Hippocampal formation (tissue), 2 donors: ENCODE results near the gene ELOVL1.
A peak's percentile ranks its signal among the peaks of the same experiment; 100 is the strongest.
"Not testable (repeated sequence)": the region's sequence is repeated elsewhere in the genome, so short reads cannot be mapped to it uniquely, and the experiment has no call there.

Experiments used
- DNase-seq, 2 donors: peaks; one replicate each; lab custom pipeline; 2025; lab: John Stamatoyannopoulos, UW

ELOVL1 gene

DNA sequence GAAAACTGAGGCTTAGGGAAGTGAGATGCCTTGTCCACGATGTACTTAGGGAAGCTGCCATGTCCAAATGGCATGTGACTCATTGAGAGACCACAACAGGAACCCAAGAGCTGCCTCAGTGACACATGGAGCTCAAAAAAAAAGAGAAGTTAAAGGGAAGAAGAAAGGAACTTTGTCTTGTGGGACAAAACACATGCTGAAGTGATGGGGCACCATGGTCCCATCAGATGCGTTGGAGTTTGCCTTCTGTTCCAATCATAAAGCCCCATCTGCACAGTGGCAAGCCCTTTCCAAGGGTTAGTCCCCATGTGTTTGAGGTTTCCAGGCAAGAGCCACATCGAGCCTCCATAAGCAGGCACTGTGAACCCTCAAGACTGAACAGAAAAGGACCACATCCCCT is 13.8 kb upstream of the ELOVL1 start:
- peak in 1 of 2 donors; percentile 66 for DNase-seq

DNA sequence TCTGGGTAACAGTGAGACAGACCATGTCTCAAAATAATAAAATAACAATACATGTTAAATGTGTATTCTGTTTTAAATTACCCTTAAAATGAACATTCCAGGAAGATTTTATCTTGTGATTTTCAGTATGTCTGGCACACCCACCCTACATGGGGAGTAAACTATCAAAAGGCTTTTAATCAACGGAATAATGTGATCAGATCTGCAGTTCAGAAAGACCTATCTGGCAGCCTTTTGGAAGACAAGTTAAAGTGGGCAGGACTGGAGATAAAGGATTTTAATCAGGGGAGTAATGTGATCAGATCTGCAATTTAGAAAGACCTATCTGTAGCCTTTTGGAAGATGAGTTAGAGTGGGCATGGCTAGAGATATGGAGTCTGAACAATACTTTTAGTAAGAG is 11.7 kb upstream of the ELOVL1 start:
- no peak for DNase-seq

DNA sequence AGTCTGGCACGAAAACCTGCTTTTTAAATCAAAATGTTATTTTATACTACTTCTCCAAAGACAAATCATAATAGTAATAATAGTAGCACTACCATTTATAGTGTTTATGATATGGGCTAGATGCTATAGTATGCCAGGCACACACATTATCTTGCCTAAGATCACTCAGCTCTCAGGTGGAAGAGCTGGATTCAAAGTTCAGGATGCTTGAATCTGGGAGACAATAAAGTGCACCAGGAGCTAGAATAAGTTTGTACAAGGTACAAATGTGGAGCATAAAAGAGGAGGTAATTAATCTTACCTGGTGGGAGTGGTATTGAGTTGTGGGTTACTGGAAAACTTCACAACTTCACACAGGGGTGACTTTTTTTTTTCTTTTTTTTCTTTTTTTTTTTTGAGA is 10.0 kb upstream of the ELOVL1 start:
- DNase-seq: no peak

DNA sequence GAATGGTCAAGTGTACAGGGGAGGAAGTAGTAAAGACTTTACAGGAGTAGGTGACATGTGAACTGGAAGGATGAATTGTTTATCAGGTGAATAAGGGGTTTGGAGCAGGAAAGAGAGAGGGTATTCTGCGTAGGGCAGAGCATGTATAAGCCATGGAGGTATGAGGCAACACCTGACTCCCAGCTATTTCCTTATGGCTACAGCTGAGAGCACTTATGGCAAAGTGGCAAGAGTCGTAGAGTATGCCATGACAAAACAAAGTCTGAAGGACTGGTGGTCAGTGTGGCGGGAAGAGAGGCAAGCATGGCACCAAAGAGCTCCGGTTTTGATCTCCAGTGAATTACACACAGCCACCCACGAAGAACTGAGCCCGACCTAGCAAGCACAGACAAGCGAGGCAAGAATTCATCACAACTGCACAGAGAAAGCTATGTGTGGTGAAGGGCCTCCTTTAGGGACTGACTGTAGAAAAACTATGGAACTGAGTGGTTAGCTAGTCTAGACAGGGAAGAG is 9.0 kb upstream of the ELOVL1 start:
- no peak for DNase-seq

DNA sequence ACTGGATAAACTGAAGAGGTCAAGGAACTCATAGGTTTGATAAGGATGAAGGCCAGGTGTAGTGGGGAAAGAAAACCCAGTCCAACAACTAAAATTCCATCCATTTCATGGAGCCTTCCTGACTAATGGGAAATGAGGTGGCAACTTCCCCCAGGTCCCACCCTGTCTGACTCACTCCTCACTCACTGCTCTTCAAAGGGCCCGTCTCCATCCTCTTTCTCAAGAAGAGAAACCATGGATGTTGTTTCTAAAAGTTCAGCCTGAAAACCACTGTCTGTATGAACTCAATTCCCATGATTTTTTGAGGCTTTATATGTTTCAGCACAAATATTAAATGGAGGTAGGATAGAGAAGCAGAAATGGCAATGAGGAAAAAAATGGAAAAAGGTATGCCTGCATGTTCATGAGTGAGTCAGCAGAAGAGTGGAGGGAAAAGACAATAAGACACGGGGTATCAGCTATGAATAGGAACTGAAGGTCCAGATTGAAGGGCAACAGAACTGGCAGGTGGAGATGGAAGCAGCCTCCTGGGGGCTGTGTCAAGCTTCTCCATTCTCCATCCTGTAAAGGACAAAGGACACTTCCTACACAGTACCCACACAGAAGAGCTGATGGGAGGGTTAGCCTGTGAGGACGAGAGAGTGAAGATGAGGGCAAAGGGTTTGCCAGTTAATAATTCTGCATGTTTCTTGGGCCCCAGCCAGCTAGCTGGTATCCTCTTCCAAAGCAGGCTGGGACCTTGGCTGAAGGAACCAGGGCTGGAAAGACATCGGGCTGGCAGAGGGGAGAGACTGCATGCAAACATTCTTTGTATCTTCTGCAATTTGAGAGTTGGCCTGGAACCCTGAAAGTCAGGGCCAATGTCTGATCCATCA is 5.5 kb upstream of the ELOVL1 start:
- DNase-seq: no peak

DNA sequence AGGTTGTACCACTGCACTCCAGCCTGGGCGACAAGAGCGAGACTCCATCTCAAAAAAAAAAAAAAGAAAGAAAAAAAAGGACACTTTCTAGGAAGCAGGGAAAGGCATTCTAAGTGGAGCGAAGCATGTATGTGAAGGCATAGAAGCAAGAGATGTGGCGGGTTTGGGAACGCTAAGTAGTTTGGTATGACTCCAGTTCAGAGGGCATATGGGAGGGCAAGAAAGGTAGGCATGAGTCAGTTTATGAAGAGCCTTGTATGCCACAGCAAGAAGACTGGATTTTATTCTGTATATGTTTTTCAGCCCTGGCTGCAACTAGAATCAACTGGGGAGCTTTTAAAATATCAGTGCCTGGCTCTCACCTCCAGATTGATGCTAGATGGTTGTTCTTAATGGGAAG is 4.4 kb upstream of the ELOVL1 start:
- DNase-seq: no peak

DNA sequence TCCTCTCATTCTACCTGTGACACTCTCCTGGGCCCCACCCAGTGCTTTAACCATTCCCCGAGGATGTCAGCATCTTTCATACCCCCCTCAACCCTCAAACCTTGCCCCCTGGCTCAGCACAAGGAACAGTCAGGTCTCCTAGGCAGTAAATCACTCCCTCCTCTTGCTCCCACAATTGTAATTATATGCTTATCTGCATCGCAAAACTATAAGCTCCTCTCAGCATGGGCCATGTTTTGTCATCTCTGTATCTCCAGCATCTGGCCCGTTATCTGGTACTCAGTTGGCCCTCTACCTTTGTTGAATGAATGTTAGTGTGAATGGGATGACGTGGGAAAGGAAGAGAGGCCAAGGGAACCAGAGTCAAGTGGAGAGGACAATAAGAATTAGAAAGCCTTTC is 2.8 kb upstream of the ELOVL1 start:
- DNase-seq: no peak

DNA sequence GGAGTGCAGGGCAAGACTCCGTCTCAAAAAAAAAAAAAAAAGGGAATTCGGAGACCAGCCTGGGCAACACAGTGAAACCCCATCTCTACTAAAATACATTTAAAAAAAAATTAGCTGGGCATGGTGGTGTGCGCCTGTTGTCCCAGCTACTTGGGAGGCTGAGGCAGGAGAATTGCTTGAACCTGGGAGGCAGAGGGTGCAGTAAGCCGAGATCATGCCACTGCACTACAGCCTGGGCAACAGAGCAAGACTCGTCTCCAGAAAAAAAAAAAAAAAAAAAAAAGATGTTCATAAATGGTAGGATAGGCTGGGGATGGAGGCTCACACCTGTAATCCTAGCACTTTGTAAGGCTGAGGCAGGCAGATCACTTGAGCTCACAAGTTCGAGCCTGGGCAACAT is 2.0 kb upstream of the ELOVL1 start:
- DNase-seq: not testable (repeated sequence)

DNA sequence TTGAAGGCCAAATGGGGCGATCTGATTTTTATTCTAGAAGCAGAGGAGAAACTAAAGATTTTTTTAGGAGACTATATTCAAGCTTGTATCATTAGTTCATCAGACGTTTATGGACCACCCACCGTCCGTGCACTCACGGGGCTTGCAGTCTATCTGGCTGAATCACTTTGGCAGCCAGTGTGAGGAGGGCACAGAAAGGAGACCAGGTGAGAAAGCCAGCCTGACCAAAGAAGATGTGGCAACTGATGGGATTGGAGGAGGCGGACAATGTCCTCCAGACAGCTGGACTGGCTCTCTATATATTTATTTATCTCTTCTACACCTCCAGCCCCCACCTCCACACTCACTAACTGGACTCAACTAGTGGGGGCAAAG is 822 bp upstream of the ELOVL1 start:
- DNase-seq: no peak

DNA sequence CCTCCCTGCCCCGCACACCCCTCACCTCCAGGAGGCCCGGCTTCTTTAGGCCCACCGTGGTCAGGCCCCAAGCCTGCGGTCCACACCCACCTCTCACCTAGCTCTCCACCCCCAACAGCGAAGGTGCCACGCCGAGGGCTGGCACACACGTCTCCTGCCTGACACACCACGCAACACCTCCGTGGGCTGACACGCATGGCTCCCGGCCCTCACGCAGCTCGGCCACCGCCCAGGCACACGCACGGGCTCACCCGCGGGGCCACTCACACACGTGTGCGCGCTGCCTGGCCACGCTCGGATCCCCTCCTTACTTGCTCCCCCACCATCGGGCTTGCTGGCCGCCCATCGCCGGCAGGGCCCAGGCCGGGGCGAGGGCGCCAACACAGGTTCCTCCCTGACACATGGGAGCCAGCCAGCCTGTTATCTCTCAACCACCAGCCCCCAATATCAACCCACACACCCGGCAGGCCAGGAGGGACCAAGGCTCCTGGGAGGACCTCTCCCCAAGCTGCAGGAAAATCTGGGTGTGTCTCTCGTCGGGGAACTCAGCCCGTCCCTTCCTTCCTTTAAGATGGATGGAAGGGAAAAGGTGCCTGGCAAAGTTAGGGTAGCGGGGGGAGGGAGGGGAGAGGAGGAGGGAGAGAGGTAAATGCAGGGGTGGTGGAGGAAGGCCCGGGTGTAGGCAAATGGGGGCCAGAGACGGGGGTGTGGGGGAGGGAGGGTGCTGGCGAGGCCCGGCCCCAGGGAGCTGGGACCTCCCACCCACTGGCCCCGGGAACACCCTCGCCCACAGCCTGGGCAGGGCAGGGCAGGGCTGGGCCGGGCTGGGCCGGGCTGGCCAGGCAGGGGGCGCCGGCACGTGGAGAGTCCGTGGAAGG is 546 bp downstream of the ELOVL1 start:
- DNase-seq: peak; percentile 22 to 71

DNA sequence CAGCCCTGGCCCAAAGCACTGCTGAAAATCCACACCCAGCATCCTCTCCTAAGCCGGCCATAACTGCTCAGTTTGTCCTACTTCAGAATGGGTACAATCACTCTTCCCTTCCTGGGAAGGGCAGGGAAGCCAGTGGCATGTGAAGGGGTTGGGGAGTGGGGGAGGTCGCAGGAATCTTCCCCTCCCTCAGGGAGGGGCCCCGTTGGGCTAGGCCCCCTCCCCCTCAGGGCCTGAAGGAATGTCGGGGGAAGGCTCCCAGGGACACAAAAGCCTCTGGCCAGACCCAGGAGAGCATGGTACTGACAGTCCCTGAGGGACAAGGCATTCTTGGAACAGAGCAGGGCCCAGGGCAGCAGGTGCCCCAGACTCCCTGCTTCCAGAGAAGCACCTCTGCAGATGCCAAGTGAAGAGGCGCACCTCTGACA is 1.2 kb downstream of the ELOVL1 start:
- DNase-seq: no peak

DNA sequence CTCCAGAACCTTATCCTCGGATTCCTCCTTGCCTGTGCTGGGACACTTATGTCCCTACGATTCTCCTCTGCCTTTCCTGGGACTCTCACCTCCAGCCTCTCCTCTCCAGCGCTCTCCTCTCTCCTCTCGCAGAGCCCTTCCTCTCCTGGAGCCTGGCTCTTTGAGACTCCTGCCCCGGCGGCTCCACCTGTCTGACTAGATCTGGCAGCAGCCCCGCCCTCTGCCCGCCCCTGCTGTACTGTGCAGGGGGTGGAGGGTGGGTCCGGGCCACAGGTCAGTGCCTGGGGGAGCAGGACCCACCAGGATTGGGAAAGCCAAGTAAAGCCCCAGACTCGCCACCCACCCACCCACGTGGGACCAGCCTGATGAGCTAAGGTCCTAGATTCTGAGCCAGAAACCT is 1.6 kb downstream of the ELOVL1 start:
- DNase-seq: no peak

DNA sequence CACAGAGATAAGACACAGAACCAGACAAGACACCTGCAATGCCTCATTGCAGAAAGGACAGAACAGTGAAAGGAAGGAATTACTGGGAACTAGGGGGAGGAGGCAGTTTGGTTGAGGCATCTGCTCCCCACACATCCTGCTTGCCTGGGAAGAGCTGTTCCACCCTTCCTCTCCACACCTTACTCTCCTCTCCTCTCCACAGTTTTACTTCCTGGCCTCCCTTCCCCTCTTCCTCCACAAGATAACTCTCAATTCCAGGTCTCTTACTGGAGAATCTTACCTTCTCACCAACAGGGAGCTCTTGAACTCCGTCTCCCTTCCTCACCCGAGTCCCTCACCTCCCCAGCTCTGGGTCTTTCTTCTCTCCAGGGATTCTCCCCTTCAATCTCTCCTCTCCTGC is 2.1 kb downstream of the ELOVL1 start:
- no peak for DNase-seq

DNA sequence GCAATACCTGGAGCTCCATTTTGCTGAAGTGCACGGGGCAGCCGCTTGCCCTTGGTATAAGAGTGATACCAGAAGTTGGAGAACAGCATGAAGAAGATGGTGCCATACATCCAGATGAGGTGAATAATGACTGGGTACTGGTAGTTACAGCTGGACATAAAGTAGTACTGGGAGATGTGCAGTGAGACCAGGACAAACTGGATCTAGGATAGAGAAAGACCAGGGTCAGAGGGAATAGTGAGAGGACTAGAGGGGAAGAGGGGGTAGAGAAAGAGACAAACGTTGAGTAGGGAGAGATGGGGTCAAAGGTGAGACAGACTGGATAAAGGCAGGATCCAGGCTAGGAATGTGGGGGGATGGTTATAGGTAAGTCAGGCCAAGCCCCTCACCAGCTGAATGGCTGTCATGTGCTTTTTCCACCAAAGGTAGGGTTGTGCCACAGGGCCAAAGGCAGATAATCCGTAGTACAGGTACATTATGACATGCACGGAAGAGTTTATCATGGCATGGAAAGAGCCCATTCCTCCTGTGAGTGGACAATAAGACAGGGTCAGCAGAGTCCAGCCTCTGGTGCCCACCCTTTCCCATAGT is 3.8 kb downstream of the ELOVL1 start:
- DNase-seq: no peak

DNA sequence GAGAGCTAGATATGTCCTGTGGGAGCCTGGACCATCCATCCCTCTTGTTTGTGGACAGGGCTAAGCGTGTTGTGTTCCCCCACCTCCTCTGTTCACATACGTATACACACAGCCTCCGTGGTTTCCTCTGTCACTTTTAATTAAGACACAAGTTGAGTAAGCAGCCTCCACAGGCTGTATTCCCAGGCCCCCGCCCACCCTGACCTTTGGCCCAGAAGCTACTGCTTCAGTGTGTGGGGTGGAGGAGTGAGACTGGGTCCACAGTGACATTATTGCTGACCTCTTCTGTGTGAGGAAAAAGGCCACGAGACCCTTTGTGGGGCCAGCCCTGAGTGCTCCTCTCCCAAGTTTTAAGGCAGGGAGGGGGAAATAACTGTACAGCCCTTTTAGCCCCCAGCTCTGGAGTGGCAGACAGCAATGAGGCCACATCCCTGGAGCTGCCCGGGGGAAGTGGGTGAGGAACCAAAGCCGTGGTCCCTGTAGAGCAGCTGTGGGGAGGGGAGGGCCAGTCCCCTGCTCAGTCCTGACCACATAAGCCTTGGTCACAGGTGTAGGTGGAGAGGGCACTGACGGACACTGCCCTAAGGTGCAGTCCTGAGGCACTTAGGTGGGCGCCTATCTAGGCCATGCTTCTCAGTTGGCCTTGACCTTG is 4.4 kb downstream of the ELOVL1 start:
- no peak for DNase-seq

DNA sequence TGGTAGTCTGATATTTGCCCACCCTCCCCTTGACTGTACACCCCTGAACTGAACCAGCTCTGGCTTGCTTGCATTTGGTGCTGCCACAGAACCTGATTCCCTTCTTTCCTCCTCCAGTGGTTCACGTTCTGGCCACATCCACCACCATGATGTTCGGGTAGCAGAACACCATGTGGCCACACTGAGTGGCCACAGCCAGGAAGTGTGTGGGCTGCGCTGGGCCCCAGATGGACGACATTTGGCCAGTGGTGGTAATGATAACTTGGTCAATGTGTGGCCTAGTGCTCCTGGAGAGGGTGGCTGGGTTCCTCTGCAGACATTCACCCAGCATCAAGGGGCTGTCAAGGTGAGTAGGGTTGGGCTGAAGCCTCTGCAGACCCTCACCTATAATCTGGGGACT is 7.2 kb downstream of the ELOVL1 start:
- DNase-seq: no peak

DNA sequence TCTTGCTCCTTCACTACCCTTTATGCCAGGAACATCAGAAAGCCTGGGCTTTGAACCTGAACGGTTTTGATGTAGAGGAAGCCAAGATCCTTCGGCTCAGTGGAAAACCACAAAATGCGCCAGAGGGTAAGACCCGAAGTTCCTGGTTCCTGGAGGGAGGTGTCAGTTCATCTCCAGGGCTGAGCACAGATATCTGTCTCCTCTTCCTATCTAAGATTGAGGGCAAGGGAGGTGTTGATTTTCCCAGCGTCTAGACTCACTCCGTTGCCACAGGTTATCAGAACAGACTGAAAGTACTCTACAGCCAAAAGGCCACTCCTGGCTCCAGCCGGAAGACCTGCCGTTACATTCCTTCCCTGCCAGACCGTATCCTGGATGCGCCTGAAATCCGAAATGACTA is 8.1 kb downstream of the ELOVL1 start:
- DNase-seq: no peak

DNA sequence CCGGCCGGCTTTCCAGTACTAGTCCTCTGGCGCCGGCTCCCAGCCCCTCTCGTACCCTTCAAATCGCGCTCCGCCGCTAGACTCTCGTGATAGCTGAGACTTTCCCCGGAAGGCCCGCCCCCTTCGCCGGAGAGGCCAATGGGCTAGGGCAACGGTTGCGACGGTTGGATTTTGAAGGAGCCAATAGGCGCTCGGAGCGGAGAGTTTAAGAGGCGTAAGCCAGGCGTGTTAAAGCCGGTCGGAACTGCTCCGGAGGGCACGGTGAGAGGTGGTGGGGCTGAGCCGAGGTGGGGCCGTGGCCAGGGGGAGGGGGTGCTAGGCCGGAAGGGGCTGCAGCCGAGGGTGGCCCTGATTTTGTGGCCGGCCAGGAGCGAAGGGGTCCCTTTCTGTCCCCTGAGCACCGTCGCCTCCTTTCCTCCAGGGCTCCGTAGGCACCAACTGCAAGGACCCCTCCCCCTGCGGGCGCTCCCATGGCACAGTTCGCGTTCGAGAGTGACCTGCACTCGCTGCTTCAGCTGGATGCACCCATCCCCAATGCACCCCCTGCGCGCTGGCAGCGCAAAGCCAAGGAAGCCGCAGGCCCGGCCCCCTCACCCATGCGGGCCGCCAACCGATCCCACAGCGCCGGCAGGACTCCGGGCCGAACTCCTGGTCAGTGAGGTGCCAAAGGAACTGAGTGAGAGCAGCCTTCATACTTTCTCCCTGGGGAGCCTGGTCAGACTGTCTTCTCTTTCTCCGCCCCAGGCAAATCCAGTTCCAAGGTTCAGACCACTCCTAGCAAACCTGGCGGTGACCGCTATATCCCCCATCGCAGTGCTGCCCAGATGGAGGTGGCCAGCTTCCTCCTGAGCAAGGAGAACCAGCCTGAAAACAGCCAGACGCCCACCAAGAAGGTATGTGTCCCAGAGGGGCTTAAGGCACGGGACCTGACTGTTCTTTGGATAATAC is 8.8 kb downstream of the ELOVL1 start, which contains the start of gene CDC20:
TSS of gene CDC20 (plus strand) at position 236 of the 948 bp plus-strand sequence. CDS start at position 471, 235 bp downstream.
- DNase-seq: peak; percentile 95 to 96

DNA sequence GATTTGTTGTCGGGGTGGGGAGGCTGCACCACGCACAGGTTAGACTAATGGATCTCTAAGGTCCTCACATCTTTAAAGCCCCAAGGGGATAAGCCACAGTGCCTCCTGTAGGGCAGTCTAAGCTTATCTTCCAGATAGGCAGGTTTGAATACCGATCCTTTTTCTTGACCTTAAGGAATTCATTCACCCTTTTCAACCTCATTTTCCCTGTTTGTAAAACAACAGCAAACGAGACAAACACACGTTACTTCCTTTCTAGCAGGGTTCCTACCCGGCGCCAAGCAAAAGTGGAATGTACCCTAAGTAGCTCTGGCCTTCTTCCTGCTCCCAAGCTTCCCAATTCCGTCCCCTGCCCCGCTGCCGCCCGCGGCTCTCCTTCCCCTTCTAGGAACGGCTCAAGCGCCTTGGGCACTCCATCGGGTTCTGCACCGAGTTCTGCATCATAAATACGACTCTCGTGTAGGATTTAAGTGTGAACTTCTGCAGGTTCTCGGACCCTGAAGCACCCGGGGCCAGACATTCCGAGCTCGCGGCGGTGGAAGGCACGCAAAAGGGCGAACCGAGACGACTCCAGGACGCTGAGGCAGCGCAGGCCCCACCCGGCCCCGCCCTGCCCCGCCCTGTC is 9.6 kb downstream of the ELOVL1 start:
- DNase-seq: peak in 1 of 2 donors; percentile 34

DNA sequence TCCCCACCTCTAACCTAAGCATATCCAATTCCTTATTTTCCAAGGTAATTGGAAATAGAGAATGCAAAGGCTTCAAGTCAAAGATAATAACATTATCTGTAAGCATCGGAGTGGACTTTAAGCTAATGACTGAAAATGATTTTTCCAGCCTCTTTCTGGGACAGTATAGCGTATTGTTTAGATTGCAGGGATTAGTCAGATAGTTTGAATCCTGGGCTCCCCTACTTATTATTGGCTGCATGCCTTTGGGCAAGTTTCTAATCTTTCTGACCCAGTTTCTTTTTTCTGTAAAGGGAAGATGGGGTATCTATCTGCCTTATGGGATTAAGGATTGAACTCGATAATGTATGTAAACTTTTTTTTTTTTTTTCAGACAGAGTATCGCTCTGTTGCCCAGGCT is 10.6 kb downstream of the ELOVL1 start:
- no peak for DNase-seq
